ENCODE results near the gene KLHDC2. TPM values are rescaled to one million over a fixed set of nuclear protein-coding genes. Genes with fewer than 3 reads are reported as not detected.
"Not testable (repeated sequence)": the region's sequence is repeated elsewhere in the genome, so short reads cannot be mapped to it uniquely, and the experiment has no call there.

The KLHDC2 gene
- total and polyA plus RNA-seq, 11 donors = 40.7 to 93.6 (median 82.4) TPM

- TF ChIP-seq CTCF (IDR thresholded peaks at IDR 0.05) (no peak), POLR2A (IDR thresholded peaks at IDR 0.05) (no peak)
- ATAC-seq = no peak
- H3K36me3 ChIP-seq = peaks cover 0 to 100% (median 98%) of the 10 kb centered on the region in 9 donors
- DNase-seq = no peak
- H3K27me3 ChIP-seq = no peaks in the 10 kb centered on the region
- 94 to 100% (median 97%) methylated on average over 2 of the region's 2 CpGs for WGBS, 4 donors
- intact Hi-C loops (cut with DNase I) = no loop called here
- H3K9me3 ChIP-seq = no peaks in the 10 kb centered on the region
- peaks cover 0 to 5% (median 0%) of the 10 kb centered on the region in 12 donors for H3K4me1 ChIP-seq
- H3K27ac ChIP-seq = no peak overlapping the region
- no peak overlapping the region for H3K4me3 ChIP-seq
Observed at GRCh38 chr14:49778421-49778820, 10.5 kb downstream of the KLHDC2 start.

GRCh38 chr14:49781040-49781439 is 13.1 kb downstream of the KLHDC2 start:
- H3K4me3 ChIP-seq = not testable (repeated sequence)
- WGBS, 4 donors = 94 to 98% (median 96%) methylated on average over 7 of the region's 7 CpGs

GRCh38 chr14:49783394-49784014 is 15.6 kb downstream of the KLHDC2 start:
- Histone ChIP-seq H3K36me3 (peaks cover 0 to 100% (median 100%) of the 10 kb centered on the region in 9 donors), H3K27me3 (no peaks in the 10 kb centered on the region), H3K9me3 (no peaks in the 10 kb centered on the region), H3K4me3 (no peak overlapping the region), H3K4me1 (no peaks in the 10 kb centered on the region), H3K27ac (no peak overlapping the region)
- no peak for DNase-seq
- 87 to 90% (median 89%) methylated on average over 3 of the region's 3 CpGs for WGBS, 4 donors
- no peak for TF ChIP-seq CTCF (IDR thresholded peaks at IDR 0.05)
- no peak for TF ChIP-seq POLR2A (IDR thresholded peaks at IDR 0.05)
- intact Hi-C loops (cut with DNase I) = loop anchor here in 5 of 10 donors (5.0 to 10.0 kb wide), 3 partner anchors 49 to 61 kb away; no protein-coding TSS in a partner anchor
- no peak for ATAC-seq

More at GRCh38 chr14:49781040-49781439, 13.1 kb downstream of the KLHDC2 start:
- H3K9me3 ChIP-seq, H3K4me1 ChIP-seq, H3K27me3 ChIP-seq, ATAC-seq, DNase-seq, H3K27ac ChIP-seq: not testable (repeated sequence)
- intact Hi-C loops (cut with DNase I) = loop anchor here in 5 of 10 donors (5.0 to 10.0 kb wide), 3 partner anchors 51 to 64 kb away; no protein-coding TSS in a partner anchor
- peaks cover 0 to 100% (median 99%) of the 10 kb centered on the region in 9 donors for H3K36me3 ChIP-seq

GRCh38 chr14:49786315-49786714 is 18.4 kb downstream of the KLHDC2 start:
- 98 to 100% (median 98%) methylated on average over 2 of the region's 2 CpGs for WGBS, 4 donors
- DNase-seq = no peak

More at GRCh38 chr14:49786315-49786714, 18.4 kb downstream of the KLHDC2 start:
- no peak overlapping the region for H3K4me3 ChIP-seq
- H3K9me3 ChIP-seq = no peaks in the 10 kb centered on the region
- intact Hi-C loops (cut with DNase I) = loop anchor here in 4 of 10 donors (5.0 to 10.0 kb wide), 3 partner anchors 41 to 58 kb away; no protein-coding TSS in a partner anchor
- no peak for ATAC-seq
- TF ChIP-seq CTCF (IDR thresholded peaks at IDR 0.05) = no peak
- TF ChIP-seq POLR2A (IDR thresholded peaks at IDR 0.05) = no peak
- no peaks in the 10 kb centered on the region for H3K4me1 ChIP-seq
- H3K27ac ChIP-seq = no peak overlapping the region
- no peaks in the 10 kb centered on the region for H3K27me3 ChIP-seq
- peaks cover 0 to 100% (median 99%) of the 10 kb centered on the region in 9 donors for H3K36me3 ChIP-seq
